NB4 (cell line): Measurements from ENCODE around the gene CLASP2.

Experiments used
- MAX ChIP-seq: IDR thresholded peaks from 2 replicates; pipeline ENCODE4 v1.6.1; 2011; ENCODE audit warnings: low read depth, low read length
- POLR2A ChIP-seq: IDR thresholded peaks from 2 replicates; pipeline ENCODE4 v1.6.1; 2011; ENCODE audit warnings: mild to moderate bottlenecking; ENCODE audit not compliant: insufficient read length; ENCODE audit errors: extremely low read depth
- TF ChIP-seq, protein P1 (sequence below): IDR thresholded peaks from one replicate; pipeline ENCODE4 v1.5.1; 2012; ENCODE audit warnings: low read depth, low read length

- TF ChIP-seq, protein P1, sequence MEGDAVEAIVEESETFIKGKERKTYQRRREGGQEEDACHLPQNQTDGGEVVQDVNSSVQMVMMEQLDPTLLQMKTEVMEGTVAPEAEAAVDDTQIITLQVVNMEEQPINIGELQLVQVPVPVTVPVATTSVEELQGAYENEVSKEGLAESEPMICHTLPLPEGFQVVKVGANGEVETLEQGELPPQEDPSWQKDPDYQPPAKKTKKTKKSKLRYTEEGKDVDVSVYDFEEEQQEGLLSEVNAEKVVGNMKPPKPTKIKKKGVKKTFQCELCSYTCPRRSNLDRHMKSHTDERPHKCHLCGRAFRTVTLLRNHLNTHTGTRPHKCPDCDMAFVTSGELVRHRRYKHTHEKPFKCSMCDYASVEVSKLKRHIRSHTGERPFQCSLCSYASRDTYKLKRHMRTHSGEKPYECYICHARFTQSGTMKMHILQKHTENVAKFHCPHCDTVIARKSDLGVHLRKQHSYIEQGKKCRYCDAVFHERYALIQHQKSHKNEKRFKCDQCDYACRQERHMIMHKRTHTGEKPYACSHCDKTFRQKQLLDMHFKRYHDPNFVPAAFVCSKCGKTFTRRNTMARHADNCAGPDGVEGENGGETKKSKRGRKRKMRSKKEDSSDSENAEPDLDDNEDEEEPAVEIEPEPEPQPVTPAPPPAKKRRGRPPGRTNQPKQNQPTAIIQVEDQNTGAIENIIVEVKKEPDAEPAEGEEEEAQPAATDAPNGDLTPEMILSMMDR, result no peak
- TF ChIP-seq POLR2A (no peak), MAX (no peak)
Measured at GRCh38 chr3:33613041-33613440, 105.0 kb downstream of the CLASP2 start.
